H9 (cell line): ENCODE measurements around the gene GATA3. TPM values are rescaled to one million over a fixed set of nuclear protein-coding genes. Genes with fewer than 3 reads are reported as not detected.

Experiments
- DNase-seq: peaks from one replicate; pipeline ENCODE4 v3.0.0-alpha.2; 2017
- H2AFZ ChIP-seq: one replicate; pipeline ENCODE4 v1.6.1; 2013; ENCODE audit warnings: mild to moderate bottlenecking, low read length, control low read depth, moderate library complexity
- H2AK5ac ChIP-seq: 2 replicates; pipeline ENCODE4 v1.6.1; 2013; ENCODE audit warnings: low read length, control low read depth, mixed read lengths; ENCODE audit not compliant: insufficient read length
- H2BK120ac ChIP-seq: one replicate; pipeline ENCODE4 v1.6.1; 2013; ENCODE audit warnings: low read depth, mild to moderate bottlenecking, low read length, control low read depth, inconsistent platforms; ENCODE audit not compliant: poor library complexity, severe bottlenecking
- H2BK12ac ChIP-seq: 2 replicates; pipeline ENCODE4 v1.6.1; 2013; ENCODE audit warnings: low read length, control low read depth, mixed read lengths, low read depth; ENCODE audit not compliant: insufficient read length
- H2BK15ac ChIP-seq: 2 replicates; pipeline ENCODE4 v1.6.1; 2013; ENCODE audit warnings: low read depth, low read length, control low read depth
- H2BK20ac ChIP-seq: one replicate; pipeline ENCODE4 v1.6.1; 2013; ENCODE audit warnings: low read depth, mild to moderate bottlenecking, low read length, control low read depth, inconsistent platforms; ENCODE audit not compliant: poor library complexity, severe bottlenecking
- H2BK5ac ChIP-seq: 2 replicates; pipeline ENCODE4 v1.6.1; 2013; ENCODE audit warnings: low read length, control low read depth, mixed read lengths; ENCODE audit not compliant: insufficient read length
- H3K14ac ChIP-seq: 2 replicates; pipeline ENCODE4 v1.6.1; 2013; ENCODE audit warnings: low read length, control low read depth; ENCODE audit not compliant: insufficient read depth
- H3K18ac ChIP-seq: 2 replicates; pipeline ENCODE4 v1.6.1; 2013; ENCODE audit warnings: low read depth, mild to moderate bottlenecking, mixed read lengths, low read length, control low read depth; ENCODE audit not compliant: insufficient read length
- H3K23ac ChIP-seq: 2 replicates; pipeline ENCODE4 v1.6.1; 2013; ENCODE audit warnings: low read length, control low read depth, mixed read lengths, low read depth; ENCODE audit not compliant: insufficient read length
- H3K23me2 ChIP-seq: 2 replicates; pipeline ENCODE4 v1.6.1; 2013; ENCODE audit warnings: low read depth, mild to moderate bottlenecking, mixed read lengths, low read length, control low read depth; ENCODE audit not compliant: insufficient read length, poor library complexity, severe bottlenecking
- H3K27ac ChIP-seq: 2 replicates; pipeline ENCODE4 v1.5.1; 2013; ENCODE audit warnings: low read length, control low read depth, mixed read lengths, low read depth; ENCODE audit not compliant: insufficient read length
- H3K27me3 ChIP-seq: 2 replicates; pipeline ENCODE4 v1.6.1; 2013; ENCODE audit warnings: low read length, control low read depth, inconsistent platforms; ENCODE audit not compliant: insufficient read depth
- H3K4ac ChIP-seq: 2 replicates; pipeline ENCODE4 v1.6.1; 2013; ENCODE audit warnings: low read depth, mild to moderate bottlenecking, control low read depth, inconsistent platforms, low read length, moderate library complexity
- H3K4me1 ChIP-seq: 2 replicates; pipeline ENCODE4 v1.6.1; 2013; ENCODE audit warnings: low read length, control low read depth, inconsistent platforms; ENCODE audit not compliant: insufficient read depth
- H3K4me2 ChIP-seq: 2 replicates; pipeline ENCODE4 v1.6.1; 2013; ENCODE audit warnings: low read length, control low read depth, mixed read lengths; ENCODE audit not compliant: insufficient read length, insufficient read depth
- H3K56ac ChIP-seq: 2 replicates; pipeline ENCODE4 v1.6.1; 2013; ENCODE audit warnings: low read depth, mild to moderate bottlenecking, mixed read lengths, low read length, control low read depth; ENCODE audit not compliant: insufficient read length
- H3K79me1 ChIP-seq: 2 replicates; pipeline ENCODE4 v1.6.1; 2013; ENCODE audit warnings: low read depth, mild to moderate bottlenecking, moderate library complexity, low read length, control low read depth, inconsistent platforms; ENCODE audit not compliant: insufficient read depth, poor library complexity, severe bottlenecking
- H3K79me2 ChIP-seq: 2 replicates; pipeline ENCODE4 v1.6.1; 2013; ENCODE audit warnings: low read length, control low read depth, inconsistent platforms; ENCODE audit not compliant: insufficient read depth
- H3K9ac ChIP-seq: 2 replicates; pipeline ENCODE4 v1.6.1; 2013; ENCODE audit warnings: low read length, control low read depth, mixed read lengths; ENCODE audit not compliant: insufficient read length; ENCODE audit errors: extremely low read depth
- H3K9me3 ChIP-seq: one replicate; pipeline ENCODE4 v1.6.1; 2013; ENCODE audit warnings: low read depth, low read length, inconsistent platforms; ENCODE audit not compliant: control insufficient read depth
- H3T11ph ChIP-seq: one replicate; pipeline ENCODE4 v1.6.1; 2013; ENCODE audit warnings: mild to moderate bottlenecking, low read length, control low read depth, inconsistent platforms
- H4K20me1 ChIP-seq: one replicate; pipeline ENCODE4 v1.6.1; 2013; ENCODE audit not compliant: control insufficient read depth, insufficient read length, insufficient read depth
- H4K5ac ChIP-seq: 2 replicates; pipeline ENCODE4 v1.6.1; 2013; ENCODE audit warnings: low read depth, mild to moderate bottlenecking, mixed read lengths, low read length, control low read depth; ENCODE audit not compliant: insufficient read length
- H4K8ac ChIP-seq: replicated peaks from 2 replicates; pipeline ENCODE4 v1.6.1; 2013; ENCODE audit warnings: low read length, control low read depth, mixed read lengths, low read depth; ENCODE audit not compliant: insufficient read length
- H4K91ac ChIP-seq: 2 replicates; pipeline ENCODE4 v1.6.1; 2013; ENCODE audit warnings: low read depth, mild to moderate bottlenecking, moderate library complexity, mixed read lengths, low read length, control low read depth; ENCODE audit not compliant: insufficient read length
- H3K27ac Mint-ChIP-seq, 3 experiments: 2 replicates in 2 of 3; 3 replicates in 1 of 3; pipeline ENCODE4 v1.8.0; 2020 to 2021; ENCODE audit warnings: mixed read lengths in 3 of 3, mild to moderate bottlenecking in 1 of 3, moderate library complexity in 1 of 3
- H3K27me3 Mint-ChIP-seq: 2 replicates; pipeline ENCODE4 v1.8.0; 2021; ENCODE audit warnings: low read depth, mild to moderate bottlenecking, moderate library complexity, mixed read lengths
- H3K36me3 Mint-ChIP-seq, 3 experiments: 2 replicates in 2 of 3; 3 replicates in 1 of 3; pipeline ENCODE4 v1.8.0; 2020 to 2021; ENCODE audit warnings: low read depth in 3 of 3, mixed read lengths in 3 of 3; ENCODE audit not compliant: insufficient read depth in 1 of 3
- H3K4me1 Mint-ChIP-seq, 2 experiments: 2 replicates each; pipeline ENCODE4 v1.8.0; 2020; ENCODE audit warnings: mixed read lengths in 2 of 2
- H3K4me3 Mint-ChIP-seq, 2 experiments: 2 replicates in 1 of 2; 3 replicates in 1 of 2; pipeline ENCODE4 v1.8.0; 2020 to 2021; ENCODE audit warnings: mild to moderate bottlenecking in 2 of 2, mixed read lengths in 2 of 2, moderate library complexity in 1 of 2
- H3K9me3 Mint-ChIP-seq, 2 experiments: 2 replicates in 1 of 2; 3 replicates in 1 of 2; pipeline ENCODE4 v1.8.0; 2020; ENCODE audit warnings: mild to moderate bottlenecking in 2 of 2, mixed read lengths in 2 of 2, moderate library complexity in 1 of 2
- WGBS: extraction: QIAGEN DNeasy Blood & Tissue Kit; methylation state at CpG from one replicate; pipeline ENCODE4 v1.1.7; 2013; ENCODE audit warnings: missing lambda C conversion rate, low lambda C conversion rate, mixed read lengths; ENCODE audit not compliant: insufficient read length; ENCODE audit errors: extremely low coverage; 5-methylcytosine and 5-hydroxymethylcytosine counted together
- total RNA-seq: library from RNA; stranded (reverse); gene quantifications from 2 replicates; pipeline ENCODE4 v1.2.1, GENCODE V29; 2021
- TF ChIP-seq, protein P1 (sequence below): fragments of 200-600 bp; sonication (generic); conservative IDR thresholded peaks from 3 replicates; pipeline ENCODE4 v1.8.0; 2021; ENCODE audit warnings: antibody characterized with exemption, mild to moderate bottlenecking

The GATA3 gene
- total RNA-seq, 1 experiment from 2014 or later: 0.31 TPM

DNA sequence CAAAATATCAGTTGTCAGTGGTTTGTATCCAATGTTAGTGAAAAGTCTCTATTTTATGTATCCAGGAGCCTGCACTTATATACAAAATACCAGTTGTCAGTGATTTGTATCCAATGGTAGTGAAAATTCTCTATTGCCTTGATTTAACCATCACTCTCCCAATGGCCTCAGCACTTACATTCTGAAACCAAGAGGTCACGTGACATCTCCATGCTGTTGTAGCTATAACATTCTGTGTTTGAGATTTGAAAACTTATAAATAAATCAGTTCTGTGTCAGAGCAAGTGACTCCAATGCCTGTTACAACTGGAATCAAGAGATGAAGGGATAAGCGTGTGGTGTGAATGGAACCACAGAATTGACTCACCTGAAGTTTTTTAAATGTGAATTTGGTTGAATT, 30.6 kb upstream of the GATA3 start:
- Histone ChIP-seq H2AFZ (no peak overlapping the region), H3T11ph (no peak overlapping the region), H3K27me3 (no peaks in the 10 kb centered on the region), H3K4me1 (no peaks in the 10 kb centered on the region; the same call in 1 of the 2 replicates), H3K23ac (no peak overlapping the region), H3K4me2 (no peak overlapping the region), H3K79me1 (no peaks in the 10 kb centered on the region), H2BK120ac (no peak overlapping the region), H4K20me1 (no peaks in the 10 kb centered on the region), H2AK5ac (no peak overlapping the region), H3K79me2 (no peaks in the 10 kb centered on the region), H3K9ac (no peak overlapping the region), H3K14ac (no peak overlapping the region), H2BK20ac (no peak overlapping the region), H2BK5ac (no peak overlapping the region), H4K91ac (no peak overlapping the region), H2BK12ac (no peak overlapping the region), H3K4ac (no peak overlapping the region), H3K27ac (no peak overlapping the region), H4K8ac (no peak overlapping the region), H2BK15ac (no peak overlapping the region), H3K56ac (no peak overlapping the region), H4K5ac (no peak overlapping the region), H3K18ac (no peak overlapping the region), H3K9me3 (no peaks in the 10 kb centered on the region), H3K23me2 (no peaks in the 10 kb centered on the region)
- no peak overlapping the region for H3K4me3 Mint-ChIP-seq
- WGBS: no CpG with 5 or more reads among the region's 2 CpGs
- TF ChIP-seq, protein P1, sequence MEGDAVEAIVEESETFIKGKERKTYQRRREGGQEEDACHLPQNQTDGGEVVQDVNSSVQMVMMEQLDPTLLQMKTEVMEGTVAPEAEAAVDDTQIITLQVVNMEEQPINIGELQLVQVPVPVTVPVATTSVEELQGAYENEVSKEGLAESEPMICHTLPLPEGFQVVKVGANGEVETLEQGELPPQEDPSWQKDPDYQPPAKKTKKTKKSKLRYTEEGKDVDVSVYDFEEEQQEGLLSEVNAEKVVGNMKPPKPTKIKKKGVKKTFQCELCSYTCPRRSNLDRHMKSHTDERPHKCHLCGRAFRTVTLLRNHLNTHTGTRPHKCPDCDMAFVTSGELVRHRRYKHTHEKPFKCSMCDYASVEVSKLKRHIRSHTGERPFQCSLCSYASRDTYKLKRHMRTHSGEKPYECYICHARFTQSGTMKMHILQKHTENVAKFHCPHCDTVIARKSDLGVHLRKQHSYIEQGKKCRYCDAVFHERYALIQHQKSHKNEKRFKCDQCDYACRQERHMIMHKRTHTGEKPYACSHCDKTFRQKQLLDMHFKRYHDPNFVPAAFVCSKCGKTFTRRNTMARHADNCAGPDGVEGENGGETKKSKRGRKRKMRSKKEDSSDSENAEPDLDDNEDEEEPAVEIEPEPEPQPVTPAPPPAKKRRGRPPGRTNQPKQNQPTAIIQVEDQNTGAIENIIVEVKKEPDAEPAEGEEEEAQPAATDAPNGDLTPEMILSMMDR: no peak
- no peak for DNase-seq
- H3K4me1 Mint-ChIP-seq: peaks cover 0 to 5% of the 10 kb centered on the region in 2 experiments; a peak in 1 of 4 replicates
- no peaks in the 10 kb centered on the region for H3K9me3 Mint-ChIP-seq
- H3K27me3 Mint-ChIP-seq: peaks cover 17% of the 10 kb centered on the region
- no peak overlapping the region for H3K27ac Mint-ChIP-seq
- H3K36me3 Mint-ChIP-seq: no peaks in the 10 kb centered on the region
